Skeletal muscle tissue (tissue), 4 donors: ENCODE data around the gene JMJD4. TPM values are rescaled to one million over a fixed set of nuclear protein-coding genes. Genes with fewer than 3 reads are reported as not detected.

ENCODE experiments used
- H3K27ac ChIP-seq: one replicate; pipeline ENCODE4 v1.7.0; 2013; ENCODE audit warnings: mild to moderate bottlenecking, low read depth, low read length, inconsistent platforms
- H3K27me3 ChIP-seq, 3 donors: one replicate each; pipeline ENCODE4 v1.7.0; 2013; ENCODE audit warnings: low read length in 3 of 3; ENCODE audit not compliant: control insufficient read depth in 3 of 3, insufficient read depth in 3 of 3
- H3K36me3 ChIP-seq, 3 donors: one replicate each; pipeline ENCODE4 v1.7.0; 2013; ENCODE audit warnings: low read length in 3 of 3; ENCODE audit not compliant: control insufficient read depth in 3 of 3, insufficient read depth in 3 of 3
- H3K4me1 ChIP-seq, 3 donors: one replicate each; pipeline ENCODE4 v1.7.0; 2013; ENCODE audit warnings: low read length in 3 of 3, mild to moderate bottlenecking in 3 of 3; ENCODE audit not compliant: control insufficient read depth in 3 of 3, insufficient read depth in 3 of 3
- H3K4me3 ChIP-seq, 3 donors: one replicate each; pipeline ENCODE4 v1.7.0; 2013; ENCODE audit warnings: low read length in 3 of 3
- H3K9ac ChIP-seq, 3 donors: one replicate each; pipeline ENCODE4 v1.7.0; 2013; ENCODE audit warnings: low read length in 3 of 3, mild to moderate bottlenecking in 3 of 3, moderate library complexity in 2 of 3, low read depth in 1 of 3
- H3K9me3 ChIP-seq, 3 donors: one replicate each; pipeline ENCODE4 v1.7.0; 2013; ENCODE audit warnings: low read length in 3 of 3; ENCODE audit not compliant: control insufficient read depth in 3 of 3
- total RNA-seq: library from RNA; depleted of rRNA; stranded (reverse); fragments of >200 nt; gene quantifications from one replicate; pipeline ENCODE4 v1.2.3, GENCODE V29; 2014
- donor health status: Osteomylitis.

JMJD4 gene
- total RNA-seq, 1 donor from 2014 or later = 19.3 TPM

- peaks cover 38 to 68% (median 50%) of the 10 kb centered on the region in 3 donors for H3K4me1 ChIP-seq
- peak overlapping the region in 1 of 3 donors; percentile 40 for H3K9ac ChIP-seq
- no peaks in the 10 kb centered on the region for H3K27me3 ChIP-seq
- no peak overlapping the region for H3K27ac ChIP-seq
- no peak overlapping the region for H3K4me3 ChIP-seq
- no peaks in the 10 kb centered on the region for H3K9me3 ChIP-seq
- H3K36me3 ChIP-seq = peaks cover 17 to 37% (median 26%) of the 10 kb centered on the region in 3 donors
These were observed 28.3 kb upstream of the JMJD4 start for GRCh38 chr1:227763246-227764018.

DNA sequence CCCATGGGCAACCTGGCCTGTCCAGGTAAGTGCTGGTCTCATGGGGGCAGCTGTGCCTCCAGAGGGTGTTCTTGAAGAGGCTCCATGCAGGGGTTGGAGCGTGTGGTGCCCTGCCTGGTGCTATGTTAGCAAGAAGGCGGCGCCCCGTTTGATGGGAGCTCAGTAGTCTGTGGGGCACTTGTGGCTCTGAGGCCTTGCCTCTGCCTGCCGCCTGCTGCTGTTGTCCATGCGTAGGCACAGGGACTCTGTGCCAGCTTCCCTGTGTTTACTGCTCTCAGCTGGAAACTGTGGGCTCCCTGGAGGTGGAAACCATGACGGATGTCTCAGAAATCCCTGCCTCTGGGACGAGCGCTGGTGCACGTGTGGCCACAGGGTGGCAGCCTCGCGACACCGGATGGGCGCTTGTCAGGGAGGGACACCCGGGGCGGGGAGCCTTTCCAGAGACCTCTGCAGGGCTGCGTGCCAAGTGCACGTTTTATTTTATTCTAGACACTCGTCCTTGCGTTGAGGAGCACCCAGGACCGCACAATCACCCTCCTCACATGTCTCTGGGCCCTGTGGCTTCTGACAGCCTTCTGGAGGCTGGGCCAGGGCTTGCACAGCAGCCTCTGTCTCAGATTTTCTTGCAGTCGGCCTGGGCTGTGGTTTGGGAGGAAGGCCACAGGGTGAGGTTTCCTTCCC, 27.3 kb upstream of the JMJD4 start:
- Histone ChIP-seq H3K4me1 (peaks cover 48 to 76% (median 60%) of the 10 kb centered on the region in 3 donors), H3K27ac (peak overlapping the region; percentile 97), H3K36me3 (peaks cover 7 to 28% (median 19%) of the 10 kb centered on the region in 3 donors), H3K27me3 (no peaks in the 10 kb centered on the region), H3K9me3 (no peaks in the 10 kb centered on the region), H3K4me3 (peak overlapping the region in 2 of 3 donors; percentile 25 to 56), H3K9ac (peak overlapping the region in 2 of 3 donors; percentile 12 to 71)

DNA sequence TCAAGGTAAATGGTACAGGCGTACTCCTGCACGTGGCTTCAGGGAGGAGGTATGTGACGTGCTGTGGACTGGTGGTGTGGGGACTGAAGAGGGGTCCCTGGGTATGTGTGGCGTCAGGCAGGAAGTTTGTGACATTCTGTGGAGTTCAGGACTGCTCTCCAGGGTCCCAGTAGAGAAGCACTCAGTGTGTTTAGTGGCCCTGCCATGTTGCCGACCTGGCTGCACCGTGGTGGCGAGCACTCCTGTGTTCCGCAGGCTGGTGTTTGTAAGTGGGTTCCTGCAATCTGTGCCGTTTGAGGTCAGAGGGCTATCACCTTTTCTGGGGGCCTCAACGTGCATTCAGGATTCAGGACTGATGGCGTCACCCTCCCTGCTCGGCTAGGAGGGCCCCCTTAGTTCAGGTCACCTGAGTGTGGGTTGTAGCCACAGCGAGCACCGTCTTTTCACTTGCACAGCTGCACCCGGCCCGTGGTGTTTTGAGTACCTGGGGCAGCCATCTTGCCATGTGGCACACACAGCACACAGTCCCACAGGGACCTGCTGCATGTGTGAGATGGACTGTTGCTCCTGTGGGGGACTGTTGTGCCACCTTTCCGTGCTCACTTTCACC, 26.6 kb upstream of the JMJD4 start:
- Histone ChIP-seq H3K27ac (peak overlapping the region; percentile 97), H3K4me1 (peaks cover 48 to 75% (median 59%) of the 10 kb centered on the region in 3 donors)

DNA sequence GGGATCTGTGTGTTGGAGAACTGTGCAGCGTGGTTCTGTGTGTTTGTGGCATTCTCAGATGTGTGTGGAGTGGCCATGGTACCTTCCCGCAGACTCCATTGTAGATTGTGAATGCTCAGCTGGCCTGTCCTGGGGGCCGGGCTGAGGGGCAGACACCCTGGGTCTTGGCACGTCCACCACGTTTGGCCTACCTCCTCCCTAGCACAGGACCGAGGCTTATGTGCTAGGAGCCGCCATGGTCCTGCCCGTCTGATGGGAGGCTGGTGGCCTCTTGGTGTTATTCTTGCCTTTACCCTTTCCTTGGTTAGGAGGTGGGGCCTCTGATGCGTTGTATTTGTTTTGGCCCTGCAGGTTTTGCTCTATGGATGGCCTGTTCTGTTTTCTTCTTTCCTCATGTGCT, 25.3 kb upstream of the JMJD4 start:
- H3K9me3 ChIP-seq = no peaks in the 10 kb centered on the region
- peaks cover 0 to 18% (median 15%) of the 10 kb centered on the region in 3 donors for H3K36me3 ChIP-seq
- no peak overlapping the region for H3K4me3 ChIP-seq
- H3K4me1 ChIP-seq = peaks cover 61 to 88% (median 73%) of the 10 kb centered on the region in 3 donors
- peak overlapping the region in 1 of 3 donors; percentile 78 for H3K9ac ChIP-seq
- peak overlapping the region; percentile 97 for H3K27ac ChIP-seq
- H3K27me3 ChIP-seq = no peaks in the 10 kb centered on the region

More for the DNA sequence above, 26.6 kb upstream of the JMJD4 start:
- no peak overlapping the region for H3K4me3 ChIP-seq
- peak overlapping the region in 1 of 3 donors; percentile 71 for H3K9ac ChIP-seq
- H3K9me3 ChIP-seq = no peaks in the 10 kb centered on the region
- peaks cover under 1 to 21% (median 14%) of the 10 kb centered on the region in 3 donors for H3K36me3 ChIP-seq
- no peaks in the 10 kb centered on the region for H3K27me3 ChIP-seq

DNA sequence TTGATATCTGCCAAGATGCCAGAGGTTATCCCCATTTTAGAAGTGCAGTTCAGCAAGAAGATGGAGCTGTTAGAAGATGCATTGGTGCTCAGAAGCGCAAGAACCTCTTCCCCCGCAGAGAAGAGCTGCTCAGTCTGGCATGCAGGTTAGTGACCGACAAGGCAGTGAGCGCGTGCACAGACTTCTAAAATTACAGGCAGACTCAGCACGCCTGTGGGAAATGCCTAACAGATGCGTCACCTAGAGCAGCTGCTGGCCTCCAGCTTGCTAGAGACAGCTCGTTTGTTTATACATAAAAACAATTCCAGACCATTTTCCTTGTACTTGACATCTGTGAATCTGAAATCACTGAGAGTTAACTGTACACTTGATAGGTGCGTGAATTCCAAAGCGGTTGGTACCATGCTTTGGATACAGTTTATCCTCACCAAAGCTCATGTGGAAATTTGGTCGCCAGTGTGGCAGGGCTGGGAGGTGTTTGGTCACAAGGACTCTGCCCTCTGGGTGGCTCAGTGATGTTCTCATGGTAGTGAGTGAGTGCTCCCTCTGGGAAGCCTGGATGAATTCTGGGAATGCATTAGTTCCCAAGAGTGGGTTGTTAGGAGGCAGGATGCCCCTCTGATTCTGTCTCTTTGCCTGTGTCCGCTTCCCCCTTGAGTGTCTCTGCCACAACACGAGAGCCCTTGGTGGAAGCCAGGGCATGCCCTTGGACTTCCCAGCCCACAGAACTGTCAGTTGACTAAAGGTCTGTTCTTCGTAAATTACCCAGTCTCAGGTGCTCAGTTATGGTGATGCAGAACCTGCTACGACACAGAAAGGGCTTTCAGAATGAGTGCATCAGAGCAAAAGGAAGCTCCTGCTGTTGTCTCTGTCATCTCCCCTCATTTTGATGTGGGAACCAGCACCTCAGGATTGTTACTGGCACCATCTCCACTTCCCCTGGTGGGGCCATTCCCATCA, 24.5 kb upstream of the JMJD4 start:
- peak overlapping the region; percentile 27 to 59 (median 52) for H3K4me3 ChIP-seq
- no peaks in the 10 kb centered on the region for H3K27me3 ChIP-seq
- no peaks in the 10 kb centered on the region for H3K9me3 ChIP-seq
- H3K27ac ChIP-seq = peak overlapping the region; percentile 97
- H3K4me1 ChIP-seq = peaks cover 68 to 96% (median 79%) of the 10 kb centered on the region in 3 donors
- H3K36me3 ChIP-seq = peaks cover 0 to 18% (median 14%) of the 10 kb centered on the region in 3 donors
- H3K9ac ChIP-seq = peak overlapping the region in 2 of 3 donors; percentile 60 to 78

DNA sequence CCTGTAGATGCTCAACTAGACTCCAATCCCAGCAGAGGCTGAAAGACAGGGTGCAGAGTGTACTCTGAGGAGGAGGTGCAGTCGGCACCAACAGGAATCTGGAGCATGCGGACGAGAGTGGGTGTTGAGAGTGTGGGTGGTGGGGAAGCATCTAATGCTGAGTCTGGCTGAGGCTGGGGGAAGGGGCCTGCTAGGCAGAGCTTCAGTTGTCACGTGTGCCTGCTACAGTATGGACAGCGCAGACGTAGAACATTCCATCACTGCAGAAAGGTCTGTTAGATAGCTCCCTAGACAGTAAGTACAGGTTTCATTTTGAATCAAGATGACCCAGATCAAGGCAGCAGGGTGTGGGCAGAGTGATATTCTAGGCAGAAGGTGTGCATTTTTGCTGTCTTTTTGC, 23.3 kb upstream of the JMJD4 start:
- H3K9ac ChIP-seq = peak overlapping the region in 1 of 3 donors; percentile 54
- H3K4me1 ChIP-seq = peaks cover 80 to 98% (median 86%) of the 10 kb centered on the region in 3 donors
- H3K27me3 ChIP-seq = no peaks in the 10 kb centered on the region
- no peaks in the 10 kb centered on the region for H3K9me3 ChIP-seq
- peaks cover 0 to 14% (median 12%) of the 10 kb centered on the region in 3 donors for H3K36me3 ChIP-seq
- peak overlapping the region; percentile 97 for H3K27ac ChIP-seq
- H3K4me3 ChIP-seq = no peak overlapping the region

GRCh38 chr1:227757781-227758180, 22.7 kb upstream of the JMJD4 start:
- Histone ChIP-seq H3K9me3 (no peaks in the 10 kb centered on the region), H3K27ac (no peak overlapping the region), H3K4me1 (peaks cover 78 to 98% (median 83%) of the 10 kb centered on the region in 3 donors), H3K36me3 (peaks cover 0 to 14% (median 12%) of the 10 kb centered on the region in 3 donors), H3K9ac (peak overlapping the region in 2 of 3 donors; percentile 24 to 54), H3K4me3 (no peak overlapping the region), H3K27me3 (no peaks in the 10 kb centered on the region)

- Histone ChIP-seq H3K9ac (peak overlapping the region in 2 of 3 donors; percentile 25 to 29), H3K9me3 (no peaks in the 10 kb centered on the region), H3K27me3 (no peaks in the 10 kb centered on the region), H3K36me3 (peaks cover under 1 to 9% (median 7%) of the 10 kb centered on the region in 3 donors), H3K4me3 (no peak overlapping the region), H3K4me1 (peaks cover 69 to 90% (median 70%) of the 10 kb centered on the region in 3 donors), H3K27ac (peak overlapping the region; percentile 75)
These were observed 21.3 kb upstream of the JMJD4 start for GRCh38 chr1:227756172-227756959.
